GF-D8 (cell line): ENCODE results near the gene CALHM6.
A peak's percentile ranks its signal among the peaks of the same experiment; 100 is the strongest.

Experiments used
- DNase-seq: peaks from one replicate; lab custom pipeline; 2025; lab: John Stamatoyannopoulos, UW

CALHM6 gene

DNA sequence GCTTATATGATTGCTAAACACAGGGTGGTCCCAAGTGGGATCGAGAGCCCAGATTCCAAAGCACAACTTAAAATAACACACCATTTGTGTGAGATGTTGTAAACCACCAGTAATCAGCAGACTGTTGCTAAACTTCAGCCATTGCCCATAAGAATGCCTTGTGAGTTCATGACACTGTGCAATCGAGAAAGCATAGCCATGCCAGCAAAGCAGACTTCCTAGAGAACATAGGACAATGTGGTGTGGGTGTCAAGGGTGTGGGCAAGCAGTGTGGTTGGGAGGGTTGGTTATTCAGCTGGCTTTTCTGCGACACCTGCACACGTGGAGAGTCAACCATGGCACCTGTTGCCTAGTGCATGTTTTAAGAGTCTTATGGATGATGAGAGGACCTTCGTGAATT is 16.1 kb upstream of the CALHM6 start:
- DNase-seq = no peak

DNA sequence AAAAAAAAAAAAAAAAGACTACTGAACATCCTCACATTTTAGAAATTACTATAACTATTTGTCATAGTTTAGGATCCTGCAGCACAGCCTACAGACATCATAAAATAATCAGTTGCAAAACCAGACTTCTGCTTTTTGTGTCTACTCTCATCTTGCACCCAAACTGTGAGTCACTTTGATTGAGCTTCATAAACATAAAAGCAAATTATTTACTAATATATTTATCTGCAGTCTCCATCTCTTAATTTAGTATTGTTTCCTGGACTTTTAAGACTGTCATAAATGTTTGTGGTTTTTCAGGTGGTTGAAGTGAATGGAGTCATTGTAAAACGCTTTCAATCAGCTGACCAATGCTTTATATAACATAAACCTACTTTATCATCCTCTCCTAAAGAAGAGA is 14.8 kb upstream of the CALHM6 start:
- peak; percentile 53 for DNase-seq

DNA sequence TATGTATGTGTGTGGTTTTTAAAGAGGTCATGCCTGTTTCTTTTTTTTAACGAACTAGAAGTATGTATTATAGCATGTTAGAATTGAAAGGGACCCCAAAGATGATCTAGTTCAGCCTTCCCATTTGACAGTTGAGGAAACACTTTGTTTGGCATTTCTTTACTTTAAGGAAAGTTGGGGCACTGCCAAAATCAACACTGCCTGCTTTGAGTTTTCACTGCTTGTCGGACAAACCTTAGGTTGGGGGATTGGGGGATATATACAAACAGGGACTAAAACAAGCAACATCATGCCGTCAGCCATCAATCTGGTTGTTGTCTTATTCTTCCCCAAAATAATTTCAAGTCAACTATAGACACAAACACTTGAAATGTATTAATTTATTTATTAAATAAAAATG is 14.1 kb upstream of the CALHM6 start:
- DNase-seq = no peak

DNA sequence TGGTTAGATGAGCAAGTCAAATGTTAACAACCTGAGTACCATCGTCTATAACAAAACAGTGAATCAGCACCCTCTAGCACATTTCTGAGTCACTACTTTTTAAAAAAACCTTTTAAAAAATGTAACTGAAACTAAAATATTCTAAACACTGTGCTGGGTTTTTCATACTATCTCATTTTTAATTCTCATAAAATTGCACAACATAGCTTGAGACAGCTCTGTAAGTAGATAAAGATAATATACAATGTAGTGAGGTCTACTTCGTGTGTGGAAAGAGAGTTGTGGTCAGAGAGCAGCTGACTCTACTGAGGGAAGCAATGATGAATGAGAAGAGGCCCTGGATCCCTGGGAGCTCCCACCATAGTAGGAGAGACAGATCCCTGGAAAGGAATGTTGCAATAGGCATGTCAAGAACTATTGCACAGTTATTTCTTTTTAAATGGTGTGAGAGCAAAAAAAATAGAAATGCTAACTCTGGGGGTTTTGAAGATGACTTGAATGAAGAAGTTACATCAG is 13.6 kb upstream of the CALHM6 start:
- peak; percentile 89 for DNase-seq

DNA sequence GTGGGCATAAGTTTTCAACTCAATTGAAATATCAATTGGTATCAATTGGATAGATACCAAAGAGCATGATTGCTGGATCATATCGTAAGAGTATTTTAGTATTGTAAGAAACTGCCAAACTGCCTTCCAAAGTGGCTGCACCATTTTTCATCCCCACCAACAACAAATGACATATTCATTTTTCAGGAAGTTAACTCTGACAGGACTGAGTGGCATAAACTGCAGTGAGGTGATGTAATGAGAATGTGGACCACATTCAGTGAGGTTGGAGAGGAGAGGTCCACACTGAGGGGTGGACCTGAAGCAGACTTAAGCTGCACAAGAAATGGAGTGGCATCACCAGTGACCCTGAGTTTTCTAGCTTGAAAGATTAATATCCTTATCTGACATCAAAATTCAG is 11.6 kb upstream of the CALHM6 start:
- no peak for DNase-seq

DNA sequence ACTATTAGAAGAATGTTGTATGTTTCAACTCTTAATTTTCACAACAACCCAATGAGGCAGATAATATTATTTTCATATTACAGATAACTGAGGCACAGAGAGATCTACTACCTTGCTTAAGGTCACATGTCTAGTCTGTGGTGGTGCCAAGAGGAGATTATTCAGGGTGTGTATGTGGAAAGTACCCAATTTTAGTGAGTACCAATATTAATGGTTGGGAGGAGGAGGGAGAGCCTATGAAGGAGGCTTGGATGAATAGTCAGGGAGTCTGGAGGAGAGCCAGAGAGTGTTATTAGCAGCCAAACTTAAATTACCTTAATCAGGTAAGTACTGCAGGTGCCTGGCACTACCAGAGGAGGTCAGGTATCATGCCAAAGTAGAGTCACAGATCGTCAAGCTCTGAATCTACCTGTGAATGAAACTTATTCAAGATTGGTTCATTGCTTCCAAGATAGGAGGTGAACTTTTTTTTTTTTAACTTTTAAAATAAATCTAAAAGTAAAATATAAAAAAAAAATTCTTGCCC is 10.9 kb upstream of the CALHM6 start:
- no peak for DNase-seq

DNA sequence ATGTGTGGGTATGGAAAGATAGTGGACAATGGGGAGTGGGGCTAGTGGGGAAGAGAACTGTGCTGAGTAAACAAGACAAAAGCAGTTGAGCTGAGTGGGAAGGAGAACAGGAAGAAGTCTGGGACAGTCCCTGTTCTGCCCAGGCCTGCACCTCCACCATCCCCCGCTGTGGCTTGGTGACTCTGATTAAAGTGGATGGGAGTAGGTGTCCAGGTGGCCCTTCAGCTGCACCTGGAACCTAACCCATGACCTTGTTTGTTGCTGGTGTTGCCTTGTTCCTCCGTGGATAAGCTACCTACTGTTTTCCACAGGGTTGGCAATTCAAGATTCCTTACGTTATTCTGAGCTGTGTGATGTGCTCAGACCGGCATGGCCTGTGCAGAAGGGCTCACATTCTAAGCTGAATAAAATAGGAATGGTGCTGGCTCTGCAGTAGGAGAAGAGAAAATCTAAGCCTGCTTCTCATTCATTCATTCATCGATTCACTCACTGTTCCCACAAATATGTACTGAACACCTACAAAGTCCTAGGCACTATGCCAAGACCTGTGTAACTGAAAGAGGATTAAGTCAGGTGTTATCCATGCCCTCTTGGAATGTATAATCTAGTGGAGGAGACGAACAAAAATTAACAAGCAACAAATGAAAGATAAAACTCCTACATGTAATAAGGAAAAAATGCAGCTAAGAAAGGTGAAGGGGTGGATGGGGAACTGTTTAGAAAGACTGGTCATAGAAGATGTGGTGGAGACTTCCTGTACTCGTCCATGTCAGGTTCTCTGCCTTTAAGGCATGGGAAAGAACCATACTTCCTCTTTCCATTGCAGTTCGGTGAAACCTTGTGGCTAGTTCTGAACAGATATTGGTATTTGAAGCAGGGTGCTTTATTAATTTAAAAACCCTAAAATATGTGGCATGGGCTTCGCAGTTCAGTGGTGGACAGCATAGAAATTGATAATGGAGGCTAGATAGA is 10.1 kb upstream of the CALHM6 start:
- DNase-seq = peak; percentile 88

DNA sequence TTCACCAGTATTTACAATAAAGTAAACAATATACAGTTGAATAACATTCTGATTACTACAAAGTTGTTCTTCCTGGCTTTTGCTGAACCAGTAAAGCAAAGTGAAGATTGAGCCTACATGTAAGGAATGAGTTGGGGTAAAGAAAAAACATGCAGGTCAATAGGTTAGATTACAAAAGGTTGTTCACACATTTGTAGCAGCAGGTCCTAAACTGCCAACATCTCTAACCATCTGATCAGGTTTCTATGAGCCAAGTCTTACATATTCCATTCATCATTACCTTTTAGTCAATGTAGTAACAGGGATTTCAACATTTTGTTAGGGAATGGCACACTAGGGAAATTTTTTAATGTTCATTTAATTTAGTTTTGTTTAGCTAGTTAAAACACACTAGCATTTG is 9.3 kb upstream of the CALHM6 start:
- no peak for DNase-seq

DNA sequence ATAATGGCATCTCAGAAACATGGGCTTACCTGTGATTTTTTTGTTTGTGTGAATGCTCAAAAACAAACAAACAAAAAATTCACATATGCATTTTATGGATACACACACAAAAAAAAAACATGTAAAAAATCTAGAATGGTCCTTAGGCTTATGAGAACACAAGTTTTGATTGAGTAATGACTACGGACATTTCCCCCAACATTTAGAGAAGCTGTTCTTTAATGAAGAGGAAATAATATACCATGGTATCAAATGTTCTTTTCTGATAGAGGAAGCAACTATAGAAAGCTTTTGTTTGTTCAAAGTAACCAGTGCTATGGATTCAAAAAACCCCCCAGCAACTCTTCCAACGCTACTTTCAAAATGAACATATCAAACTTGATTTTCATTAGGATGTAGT is 8.6 kb upstream of the CALHM6 start:
- DNase-seq = no peak

DNA sequence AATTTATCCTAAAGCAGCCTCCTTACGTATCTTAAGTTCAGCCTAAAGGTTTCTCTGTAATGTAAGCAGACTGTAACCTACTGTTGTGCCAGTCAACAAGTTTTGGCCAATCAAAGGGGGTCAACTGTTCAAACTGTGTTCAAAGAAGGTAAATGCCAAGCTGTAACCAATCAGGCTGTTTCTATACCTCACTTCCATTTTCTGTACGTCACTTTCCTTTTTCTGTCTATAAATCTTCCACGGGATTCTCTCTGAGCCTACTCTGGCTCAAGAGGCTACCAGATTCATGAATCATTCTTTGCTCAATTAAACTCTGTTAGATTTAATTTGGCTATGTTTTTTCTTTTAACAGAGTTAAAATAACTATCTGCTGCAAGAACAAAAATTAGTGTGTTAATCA is 5.1 kb upstream of the CALHM6 start:
- DNase-seq = no peak

DNA sequence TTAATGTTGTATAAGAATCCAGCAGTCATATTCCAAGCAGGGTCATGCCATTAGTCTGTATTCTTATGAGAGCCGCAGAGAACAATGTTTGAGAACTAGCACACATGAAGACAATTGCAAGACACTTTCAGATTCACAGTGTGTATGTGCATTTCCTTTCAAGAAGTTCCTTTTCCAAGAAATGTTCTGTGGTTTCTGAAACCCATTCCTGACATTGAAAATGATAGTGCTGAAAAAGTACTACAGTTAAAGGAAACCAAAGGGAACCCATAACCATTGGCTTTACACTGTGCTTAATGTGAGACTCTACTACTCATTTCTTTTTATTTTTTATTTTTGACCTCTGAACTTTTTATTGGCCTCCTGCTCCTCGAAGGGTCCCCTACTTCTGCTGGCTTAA is 4.2 kb upstream of the CALHM6 start:
- no peak for DNase-seq

DNA sequence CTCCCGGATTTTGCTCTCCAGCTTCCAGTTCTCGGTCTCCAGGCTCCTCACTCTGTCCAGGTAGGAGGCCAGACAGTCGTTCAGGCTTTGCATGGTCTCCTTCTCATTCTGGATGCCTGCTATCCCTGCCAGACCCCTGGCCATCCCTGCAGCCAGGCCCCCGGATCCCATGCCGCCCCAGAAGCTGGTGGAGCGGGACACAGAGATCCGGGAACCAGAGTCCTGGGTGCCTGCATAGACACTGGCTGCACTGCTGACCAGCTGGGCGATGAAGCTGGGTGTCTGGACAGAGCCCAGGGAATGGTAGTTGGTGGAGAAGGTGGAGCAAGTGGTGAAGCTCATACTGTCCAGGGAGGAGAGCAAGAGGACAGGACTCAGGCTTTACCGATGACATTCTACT is 2.9 kb upstream of the CALHM6 start:
- no peak for DNase-seq

DNA sequence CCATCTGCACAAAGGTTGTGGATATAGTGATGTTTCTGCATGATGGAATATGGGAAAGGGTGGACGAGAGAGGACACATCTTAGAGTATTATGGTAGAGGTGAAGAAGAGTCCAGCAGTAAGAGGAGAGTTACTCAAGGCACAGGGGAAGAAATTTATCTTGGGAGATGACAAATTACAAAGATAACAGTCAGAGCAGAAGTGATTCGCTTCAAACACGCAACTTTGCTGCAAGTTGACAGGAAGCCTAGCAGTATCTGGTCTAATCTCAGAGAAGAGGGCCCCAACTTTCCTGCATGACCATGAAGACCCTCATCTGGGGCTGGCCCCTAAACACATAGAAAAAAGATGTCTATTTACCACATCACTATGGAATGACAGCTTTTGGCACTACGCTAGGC is 1.2 kb upstream of the CALHM6 start:
- DNase-seq = no peak

DNA sequence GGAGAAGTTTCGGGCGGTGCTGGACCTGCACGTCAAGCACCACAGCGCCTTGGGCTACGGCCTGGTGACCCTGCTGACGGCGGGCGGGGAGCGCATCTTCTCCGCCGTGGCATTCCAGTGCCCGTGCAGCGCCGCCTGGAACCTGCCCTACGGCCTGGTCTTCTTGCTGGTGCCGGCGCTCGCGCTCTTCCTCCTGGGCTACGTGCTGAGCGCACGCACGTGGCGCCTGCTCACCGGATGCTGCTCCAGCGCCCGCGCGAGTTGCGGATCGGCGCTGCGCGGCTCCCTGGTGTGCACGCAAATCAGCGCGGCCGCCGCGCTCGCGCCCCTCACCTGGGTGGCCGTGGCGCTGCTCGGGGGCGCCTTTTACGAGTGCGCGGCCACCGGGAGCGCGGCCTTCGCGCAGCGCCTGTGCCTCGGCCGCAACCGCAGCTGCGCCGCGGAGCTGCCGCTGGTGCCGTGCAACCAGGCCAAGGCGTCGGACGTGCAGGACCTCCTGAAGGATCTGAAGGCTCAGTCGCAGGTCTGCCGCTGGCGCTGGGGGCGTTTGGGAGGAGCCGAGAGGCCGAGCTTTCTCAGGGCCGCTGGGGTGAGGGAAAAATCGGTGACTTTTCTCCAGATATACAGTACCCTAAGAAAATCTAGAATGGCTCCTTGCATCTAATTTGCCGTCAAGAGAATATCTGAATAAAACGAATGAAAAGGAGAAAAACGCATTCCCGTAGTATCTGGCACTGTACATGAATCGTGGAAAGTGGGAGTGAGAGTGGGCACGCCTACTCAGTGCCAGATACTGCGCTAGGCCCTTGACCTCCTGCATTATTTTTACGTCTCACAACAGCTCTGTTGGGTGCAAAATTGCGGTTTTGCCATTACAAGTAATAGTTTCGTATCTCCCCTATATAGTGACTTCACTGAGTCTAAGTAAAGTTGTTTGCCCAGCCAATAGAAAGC is 1.0 kb downstream of the CALHM6 start:
- DNase-seq = peak; percentile 49

DNA sequence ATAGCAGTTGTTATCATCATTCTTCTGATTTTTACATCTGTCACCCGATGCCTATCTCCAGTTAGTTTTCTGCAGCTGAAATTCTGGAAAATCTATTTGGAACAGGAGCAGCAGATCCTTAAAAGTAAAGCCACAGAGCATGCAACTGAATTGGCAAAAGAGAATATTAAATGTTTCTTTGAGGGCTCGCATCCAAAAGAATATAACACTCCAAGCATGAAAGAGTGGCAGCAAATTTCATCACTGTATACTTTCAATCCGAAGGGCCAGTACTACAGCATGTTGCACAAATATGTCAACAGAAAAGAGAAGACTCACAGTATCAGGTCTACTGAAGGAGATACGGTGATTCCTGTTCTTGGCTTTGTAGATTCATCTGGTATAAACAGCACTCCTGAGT is 2.1 kb downstream of the CALHM6 start:
- no peak for DNase-seq

DNA sequence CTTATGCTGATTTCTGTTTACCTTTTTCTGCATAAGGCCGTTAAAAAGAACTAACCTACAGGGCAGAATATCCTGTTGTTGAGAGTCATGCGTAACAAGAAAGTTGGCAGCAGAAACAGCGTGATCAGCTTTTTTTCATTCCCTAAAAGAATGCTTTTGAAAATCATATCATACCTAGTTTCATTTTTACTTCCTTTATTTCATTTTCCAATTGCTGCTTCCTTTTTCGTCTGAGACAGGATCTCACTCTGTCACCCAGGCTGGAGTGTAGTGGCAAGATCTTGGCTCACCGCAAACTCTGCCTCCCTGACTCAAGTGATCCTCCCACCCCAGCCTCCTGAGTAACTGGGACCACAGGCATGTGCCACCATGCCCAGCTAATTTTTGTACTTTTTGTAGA is 4.1 kb downstream of the CALHM6 start:
- DNase-seq = peak; percentile 64

DNA sequence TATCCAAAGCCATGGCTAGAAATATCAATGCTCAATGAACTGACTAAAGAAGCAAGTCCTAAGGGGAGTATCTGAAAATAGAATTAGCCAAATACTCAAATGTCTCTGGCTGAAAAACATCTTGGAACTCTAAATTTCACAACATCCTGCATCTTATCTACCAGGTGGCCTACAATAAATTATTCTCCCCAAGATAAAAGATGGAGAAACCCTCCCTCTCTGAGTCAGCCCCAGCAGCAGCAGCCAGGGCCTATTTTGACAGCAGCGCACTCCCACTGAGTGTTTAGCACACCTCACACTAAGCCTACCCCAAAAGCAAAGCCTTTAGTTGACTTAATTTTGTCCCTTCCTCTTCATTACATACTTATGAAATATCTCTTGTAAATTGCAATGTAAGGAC is 5.9 kb downstream of the CALHM6 start:
- no peak for DNase-seq

DNA sequence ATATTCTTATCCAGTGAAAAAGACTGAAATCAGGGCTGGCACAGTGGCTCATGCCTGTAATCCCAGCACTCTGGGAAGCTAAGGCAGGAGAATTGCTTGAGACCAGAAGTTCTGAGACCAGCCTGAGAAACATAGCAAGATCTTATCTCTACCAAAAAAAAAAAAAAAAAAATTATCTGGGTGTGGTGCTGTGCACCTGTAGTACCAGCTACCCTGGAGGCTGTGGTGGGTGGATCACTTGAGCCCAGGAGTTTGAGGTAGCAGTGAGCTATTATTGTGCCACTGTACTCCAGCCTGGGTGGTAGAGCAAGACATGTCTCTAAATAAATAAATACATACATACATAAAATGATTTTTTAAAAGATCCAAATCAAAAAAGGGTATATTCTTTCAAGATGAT is 6.3 kb downstream of the CALHM6 start:
- no peak for DNase-seq

DNA sequence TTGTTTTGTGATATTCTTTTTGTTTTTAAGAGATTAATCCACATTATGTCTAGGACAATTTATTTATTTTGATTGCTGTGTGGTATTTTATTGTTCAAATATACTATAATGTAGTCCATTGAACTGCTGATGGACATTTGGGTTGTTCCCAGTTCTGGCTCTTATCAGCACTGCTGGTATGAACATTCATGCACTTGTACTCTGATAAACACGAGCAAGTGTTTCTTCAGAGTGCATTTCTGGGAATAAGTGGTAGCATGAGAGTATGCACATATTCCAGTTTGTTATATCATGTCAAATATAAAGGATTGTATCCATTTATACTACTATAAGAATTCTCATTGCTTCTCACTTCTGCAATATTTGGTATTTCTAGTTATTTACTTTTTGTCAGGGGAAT is 7.1 kb downstream of the CALHM6 start:
- no peak for DNase-seq

DNA sequence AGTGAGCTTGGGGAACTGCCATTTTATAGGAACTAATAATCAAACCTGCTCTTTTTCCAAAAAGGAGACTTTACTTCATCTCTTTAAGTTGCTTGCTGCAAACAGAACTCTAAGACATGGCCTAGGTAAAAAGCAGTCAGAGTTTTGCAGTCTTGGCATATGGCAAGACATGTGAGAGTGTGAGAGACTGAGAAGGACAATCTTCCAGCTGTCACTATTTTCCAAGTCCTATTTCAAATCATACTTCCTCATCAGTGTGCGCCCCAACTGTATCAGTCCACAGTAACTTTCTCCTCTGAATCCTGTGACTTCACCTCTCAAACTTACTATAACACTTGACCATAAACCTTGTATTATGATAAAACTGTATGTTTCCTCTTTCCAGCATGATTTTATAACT is 10.4 kb downstream of the CALHM6 start:
- DNase-seq = no peak

DNA sequence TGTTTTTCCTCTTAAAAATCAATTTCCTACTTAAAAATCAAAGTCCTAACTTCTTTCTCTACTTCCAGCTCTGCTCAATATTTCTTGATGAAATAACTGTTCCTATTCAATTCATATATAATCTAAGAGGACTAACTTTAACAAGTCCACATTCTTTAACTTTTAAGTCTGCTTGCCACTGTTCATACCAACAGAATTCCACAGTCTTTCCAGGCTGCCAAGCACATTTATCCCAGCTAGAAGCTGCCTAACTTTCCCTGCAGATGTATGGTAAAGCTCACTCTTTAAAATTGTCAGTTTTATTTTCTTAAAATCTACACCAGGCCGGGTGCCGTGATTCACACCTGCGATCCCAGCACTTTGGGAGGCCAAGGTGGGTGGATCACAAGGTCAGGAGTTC is 11.5 kb downstream of the CALHM6 start:
- DNase-seq = no peak

DNA sequence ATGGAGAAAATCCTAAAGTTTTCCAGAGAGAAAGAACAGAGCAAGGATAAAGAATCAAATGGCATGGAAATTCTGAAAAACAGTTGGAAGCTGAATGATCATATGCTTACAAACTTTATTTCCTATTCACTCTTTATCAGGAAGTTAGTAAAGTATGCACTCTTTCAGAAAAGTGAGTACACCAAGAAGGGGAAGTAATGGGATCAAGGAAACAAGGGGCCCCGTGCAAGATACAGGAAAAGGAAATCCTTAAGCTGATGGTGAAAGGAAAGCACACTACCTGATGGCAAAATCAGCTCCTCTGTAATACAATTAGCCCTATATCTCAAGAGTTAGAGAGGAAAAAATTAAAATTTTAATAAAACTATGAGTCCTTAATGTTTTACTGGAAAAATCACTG is 14.0 kb downstream of the CALHM6 start:
- peak; percentile 81 for DNase-seq
